HEK293 (cell line): ENCODE data around the gene GRID2.

ENCODE experiments used
- CTCF ChIA-PET: fragments of 350-600 bp; formaldehyde crosslinking; extraction: SDS; loops from one replicate; lab custom pipeline; 2021; ENCODE audit warnings: antibody characterized with exemption; lab: Yijun Ruan, JAX
- POLR2A ChIA-PET: fragments of 300-600 bp; formaldehyde crosslinking; extraction: SDS; loops from one replicate; lab custom pipeline; 2020; ENCODE audit warnings: antibody characterized with exemption, inconsistent platforms; lab: Yijun Ruan, JAX
- H3K27ac ChIP-seq: fragments of 200-500 bp; sonication (Bioruptor generic); 2 replicates; pipeline ENCODE4 v1.5.1; 2014; ENCODE audit warnings: low read depth, low read length, control low read depth, inconsistent platforms; ENCODE audit errors: extremely low read depth
- H3K36me3 ChIP-seq, 2 experiments: fragments of 200-500 bp in 1 of 2; sonication (Bioruptor generic) in 1 of 2; 1 replicate in 1 of 2; 2 replicates in 1 of 2; pipeline ENCODE4 v1.5.1; 2014 to 2017; ENCODE audit warnings: inconsistent platforms in 2 of 2, low read length in 2 of 2; ENCODE audit not compliant: control insufficient read depth in 2 of 2, insufficient read depth in 1 of 2
- H3K4me1 ChIP-seq: fragments of 200-500 bp; sonication (Bioruptor generic); 2 replicates; pipeline ENCODE4 v1.5.1; 2014; ENCODE audit warnings: mild to moderate bottlenecking, low read length, inconsistent platforms; ENCODE audit not compliant: control insufficient read depth, insufficient read depth
- H3K4me3 ChIP-seq: 2 replicates; pipeline ENCODE4 v1.5.1; 2011; ENCODE audit warnings: low read depth, mild to moderate bottlenecking, control low read depth, low read length, moderate library complexity
- H3K9me3 ChIP-seq: fragments of 200-500 bp; sonication (Bioruptor generic); 2 replicates; pipeline ENCODE4 v1.5.1; 2014; ENCODE audit warnings: low read depth, low read length, inconsistent platforms; ENCODE audit not compliant: control insufficient read depth, insufficient read depth
- GLI4 ChIP-seq: fragments of 450-650 bp; formaldehyde crosslinking; IDR thresholded peaks from 2 replicates; pipeline ENCODE4 v1.5.1; 2016; ENCODE audit warnings: missing biosample characterization, missing genetic modification characterization
- KLF16 ChIP-seq: fragments of 450-650 bp; formaldehyde crosslinking; IDR thresholded peaks from 2 replicates; pipeline ENCODE4 v1.5.1; 2017; ENCODE audit warnings: missing biosample characterization, missing genetic modification characterization
- MYNN ChIP-seq: fragments of 450-650 bp; formaldehyde crosslinking; IDR thresholded peaks from 2 replicates; pipeline ENCODE4 v1.5.1; 2016; ENCODE audit warnings: missing biosample characterization, missing genetic modification characterization, borderline replicate concordance
- ZNF132 ChIP-seq: fragments of 450-650 bp; formaldehyde crosslinking; IDR thresholded peaks from 2 replicates; pipeline ENCODE4 v1.5.1; 2017; ENCODE audit warnings: missing biosample characterization, missing genetic modification characterization, borderline replicate concordance
- ZNF16 ChIP-seq: fragments of 450-650 bp; formaldehyde crosslinking; IDR thresholded peaks from 2 replicates; pipeline ENCODE4 v1.5.1; 2016; ENCODE audit warnings: low read depth, missing biosample characterization, missing genetic modification characterization
- ZNF169 ChIP-seq: fragments of 450-650 bp; formaldehyde crosslinking; IDR thresholded peaks from 2 replicates; pipeline ENCODE4 v1.5.1; 2016; ENCODE audit warnings: missing biosample characterization, missing genetic modification characterization
- ZNF19 ChIP-seq: fragments of 450-650 bp; formaldehyde crosslinking; IDR thresholded peaks from 2 replicates; pipeline ENCODE4; 2016; ENCODE audit warnings: missing biosample characterization, missing genetic modification characterization, low read depth
- ZNF341 ChIP-seq: fragments of 450-650 bp; formaldehyde crosslinking; IDR thresholded peaks from 2 replicates; pipeline ENCODE4; 2016; ENCODE audit warnings: low read depth, missing biosample characterization, missing genetic modification characterization
- ZNF416 ChIP-seq: fragments of 450-650 bp; formaldehyde crosslinking; IDR thresholded peaks from 2 replicates; pipeline ENCODE4 v1.5.1; 2016; ENCODE audit warnings: missing biosample characterization, missing genetic modification characterization
- ZNF558 ChIP-seq: fragments of 450-650 bp; formaldehyde crosslinking; IDR thresholded peaks from 2 replicates; pipeline ENCODE4 v1.5.1; 2016; ENCODE audit warnings: missing biosample characterization, missing genetic modification characterization
- ZNF585B ChIP-seq: fragments of 450-650 bp; formaldehyde crosslinking; IDR thresholded peaks from 2 replicates; pipeline ENCODE4 v1.5.1; 2016; ENCODE audit warnings: missing biosample characterization, missing genetic modification characterization
- ZNF664 ChIP-seq: fragments of 450-650 bp; formaldehyde crosslinking; IDR thresholded peaks from 2 replicates; pipeline ENCODE4 v1.5.1; 2016; ENCODE audit warnings: missing biosample characterization, missing genetic modification characterization
- ZNF701 ChIP-seq: fragments of 450-650 bp; formaldehyde crosslinking; IDR thresholded peaks from 2 replicates; pipeline ENCODE4 v1.5.1; 2016; ENCODE audit warnings: missing biosample characterization, missing genetic modification characterization
- ZNF777 ChIP-seq: fragments of 450-650 bp; formaldehyde crosslinking; IDR thresholded peaks from 2 replicates; pipeline ENCODE4 v1.5.1; 2017; ENCODE audit warnings: missing biosample characterization, missing genetic modification characterization, borderline replicate concordance
- ZSCAN30 ChIP-seq: fragments of 450-650 bp; IDR thresholded peaks from 2 replicates; pipeline ENCODE4 v1.5.1; 2018; ENCODE audit warnings: missing biosample characterization, mild to moderate bottlenecking, missing genetic modification characterization, moderate library complexity
- TF ChIP-seq, protein P1 (sequence below): fragments of 450-650 bp; formaldehyde crosslinking; IDR thresholded peaks from 2 replicates; pipeline ENCODE4 v1.5.1; 2016; ENCODE audit warnings: missing biosample characterization, missing genetic modification characterization
- TF ChIP-seq, protein P2 (sequence below): fragments of 450-650 bp; formaldehyde crosslinking; conservative IDR thresholded peaks from 2 replicates; pipeline ENCODE4 v1.5.1; 2016; ENCODE audit warnings: low read depth, missing biosample characterization, missing genetic modification characterization
- TF ChIP-seq, protein P3 (sequence below): fragments of 450-650 bp; formaldehyde crosslinking; IDR thresholded peaks from 2 replicates; pipeline ENCODE4 v1.5.1; 2016; ENCODE audit warnings: missing biosample characterization, missing genetic modification characterization
- TF ChIP-seq, protein P4 (sequence below): fragments of 450-650 bp; formaldehyde crosslinking; IDR thresholded peaks from 2 replicates; pipeline ENCODE4 v1.5.1; 2016; ENCODE audit warnings: missing biosample characterization, missing genetic modification characterization
- TF ChIP-seq, protein P5 (sequence below): IDR thresholded peaks from 2 replicates; pipeline ENCODE4 v1.6.1; 2011; ENCODE audit warnings: mild to moderate bottlenecking, low read depth, low read length, borderline replicate concordance
- TF ChIP-seq, protein P6 (sequence below): fragments of 450-650 bp; formaldehyde crosslinking; IDR thresholded peaks from 2 replicates; pipeline ENCODE4 v1.5.1; 2016; ENCODE audit warnings: missing biosample characterization, missing genetic modification characterization, borderline replicate concordance

GRID2 gene

DNA sequence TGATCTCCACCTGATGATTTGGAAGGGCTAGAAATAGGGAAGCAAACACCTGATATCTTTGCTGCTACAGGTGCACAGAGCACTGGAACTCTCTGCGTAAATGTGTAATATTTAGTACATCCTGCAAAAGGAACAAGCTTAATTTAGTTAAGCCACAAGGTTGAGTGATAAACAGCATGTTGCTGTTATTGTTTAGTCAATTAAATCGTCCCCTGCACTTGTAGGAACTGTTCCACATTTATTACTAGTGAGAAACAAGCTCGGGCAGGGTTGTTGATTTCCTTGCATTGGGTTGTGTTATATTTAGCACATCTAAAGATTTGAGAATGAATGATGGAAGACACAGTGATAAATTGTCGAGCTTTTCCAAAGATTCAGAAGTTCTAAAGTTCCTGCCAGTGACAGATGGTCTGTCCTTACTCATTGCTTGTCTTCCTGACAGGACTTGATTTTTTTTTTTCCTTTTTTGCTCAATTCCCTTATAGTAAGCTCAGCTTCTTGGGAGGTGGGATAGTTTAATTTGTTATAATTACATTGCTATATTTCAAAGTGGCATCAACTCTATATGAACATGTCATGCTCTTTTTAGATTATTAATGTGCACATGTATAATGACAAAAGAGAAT, 897.8 kb downstream of the GRID2 start (continued):
- TF ChIP-seq, protein P1, sequence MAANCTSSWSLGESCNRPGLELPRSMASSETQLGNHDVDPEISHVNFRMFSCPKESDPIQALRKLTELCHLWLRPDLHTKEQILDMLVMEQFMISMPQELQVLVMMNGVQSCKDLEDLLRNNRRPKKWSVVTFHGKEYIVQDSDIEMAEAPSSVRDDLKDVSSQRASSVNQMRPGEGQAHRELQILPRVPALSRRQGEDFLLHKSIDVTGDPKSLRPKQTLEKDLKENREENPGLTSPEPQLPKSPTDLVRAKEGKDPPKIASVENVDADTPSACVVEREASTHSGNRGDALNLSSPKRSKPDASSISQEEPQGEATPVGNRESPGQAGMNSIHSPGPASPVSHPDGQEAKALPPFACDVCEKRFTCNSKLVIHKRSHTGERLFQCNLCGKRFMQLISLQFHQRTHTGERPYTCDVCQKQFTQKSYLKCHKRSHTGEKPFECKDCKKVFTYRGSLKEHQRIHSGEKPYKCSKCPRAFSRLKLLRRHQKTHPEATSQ (tag by site-specific recombination): no peak
- TF ChIP-seq ZNF664 (tag by site-specific recombination) (no peak), ZNF701 (no peak), KLF16 (tag by site-specific recombination) (no peak), ZNF19 (no peak)

DNA sequence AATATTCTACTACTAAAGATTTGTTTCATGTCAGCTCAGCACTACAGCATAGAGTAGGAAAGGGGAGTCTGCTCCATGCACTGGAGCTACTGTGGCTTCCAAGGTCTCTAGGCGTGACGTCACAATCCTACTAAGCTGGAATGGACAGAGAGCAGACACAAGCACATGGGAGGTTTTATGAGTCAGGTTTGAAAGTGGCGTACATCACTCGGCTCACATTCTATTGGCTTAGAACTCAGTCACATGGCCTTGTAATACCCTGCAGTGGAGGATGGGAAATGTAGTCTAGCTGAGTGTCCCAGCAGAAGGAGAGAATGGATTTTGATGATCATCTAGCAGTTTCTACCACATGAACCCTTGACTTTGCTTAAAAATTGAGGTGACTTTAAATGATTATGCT, 899.9 kb downstream of the GRID2 start:
- Histone ChIP-seq H3K9me3 (no peaks in the 10 kb centered on the region), H3K27ac (no peak overlapping the region), H3K4me3 (no peak overlapping the region), H3K4me1 (no peaks in the 10 kb centered on the region), H3K36me3 (no peaks in the 10 kb centered on the region)
- POLR2A ChIA-PET: no interaction called here
- TF ChIP-seq ZNF777 (no peak), GLI4 (no peak), ZNF558 (tag by site-specific recombination) (no peak), ZSCAN30 (tag by site-specific recombination) (no peak), MYNN (tag by site-specific recombination) (no peak), ZNF169 (no peak)
- TF ChIP-seq, protein P2, sequence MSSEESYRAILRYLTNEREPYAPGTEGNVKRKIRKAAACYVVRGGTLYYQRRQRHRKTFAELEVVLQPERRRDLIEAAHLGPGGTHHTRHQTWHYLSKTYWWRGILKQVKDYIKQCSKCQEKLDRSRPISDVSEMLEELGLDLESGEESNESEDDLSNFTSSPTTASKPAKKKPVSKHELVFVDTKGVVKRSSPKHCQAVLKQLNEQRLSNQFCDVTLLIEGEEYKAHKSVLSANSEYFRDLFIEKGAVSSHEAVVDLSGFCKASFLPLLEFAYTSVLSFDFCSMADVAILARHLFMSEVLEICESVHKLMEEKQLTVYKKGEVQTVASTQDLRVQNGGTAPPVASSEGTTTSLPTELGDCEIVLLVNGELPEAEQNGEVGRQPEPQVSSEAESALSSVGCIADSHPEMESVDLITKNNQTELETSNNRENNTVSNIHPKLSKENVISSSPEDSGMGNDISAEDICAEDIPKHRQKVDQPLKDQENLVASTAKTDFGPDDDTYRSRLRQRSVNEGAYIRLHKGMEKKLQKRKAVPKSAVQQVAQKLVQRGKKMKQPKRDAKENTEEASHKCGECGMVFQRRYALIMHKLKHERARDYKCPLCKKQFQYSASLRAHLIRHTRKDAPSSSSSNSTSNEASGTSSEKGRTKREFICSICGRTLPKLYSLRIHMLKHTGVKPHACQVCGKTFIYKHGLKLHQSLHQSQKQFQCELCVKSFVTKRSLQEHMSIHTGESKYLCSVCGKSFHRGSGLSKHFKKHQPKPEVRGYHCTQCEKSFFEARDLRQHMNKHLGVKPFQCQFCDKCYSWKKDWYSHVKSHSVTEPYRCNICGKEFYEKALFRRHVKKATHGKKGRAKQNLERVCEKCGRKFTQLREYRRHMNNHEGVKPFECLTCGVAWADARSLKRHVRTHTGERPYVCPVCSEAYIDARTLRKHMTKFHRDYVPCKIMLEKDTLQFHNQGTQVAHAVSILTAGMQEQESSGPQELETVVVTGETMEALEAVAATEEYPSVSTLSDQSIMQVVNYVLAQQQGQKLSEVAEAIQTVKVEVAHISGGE (tag by site-specific recombination): no peak
- TF ChIP-seq, protein P3, sequence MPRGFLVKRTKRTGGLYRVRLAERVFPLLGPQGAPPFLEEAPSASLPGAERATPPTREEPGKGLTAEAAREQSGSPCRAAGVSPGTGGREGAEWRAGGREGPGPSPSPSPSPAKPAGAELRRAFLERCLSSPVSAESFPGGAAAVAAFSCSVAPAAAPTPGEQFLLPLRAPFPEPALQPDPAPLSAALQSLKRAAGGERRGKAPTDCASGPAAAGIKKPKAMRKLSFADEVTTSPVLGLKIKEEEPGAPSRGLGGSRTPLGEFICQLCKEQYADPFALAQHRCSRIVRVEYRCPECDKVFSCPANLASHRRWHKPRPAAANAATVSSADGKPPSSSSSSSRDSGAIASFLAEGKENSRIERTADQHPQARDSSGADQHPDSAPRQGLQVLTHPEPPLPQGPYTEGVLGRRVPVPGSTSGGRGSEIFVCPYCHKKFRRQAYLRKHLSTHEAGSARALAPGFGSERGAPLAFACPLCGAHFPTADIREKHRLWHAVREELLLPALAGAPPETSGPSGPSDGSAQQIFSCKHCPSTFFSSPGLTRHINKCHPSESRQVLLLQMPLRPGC: no peak
- TF ChIP-seq, protein P4, sequence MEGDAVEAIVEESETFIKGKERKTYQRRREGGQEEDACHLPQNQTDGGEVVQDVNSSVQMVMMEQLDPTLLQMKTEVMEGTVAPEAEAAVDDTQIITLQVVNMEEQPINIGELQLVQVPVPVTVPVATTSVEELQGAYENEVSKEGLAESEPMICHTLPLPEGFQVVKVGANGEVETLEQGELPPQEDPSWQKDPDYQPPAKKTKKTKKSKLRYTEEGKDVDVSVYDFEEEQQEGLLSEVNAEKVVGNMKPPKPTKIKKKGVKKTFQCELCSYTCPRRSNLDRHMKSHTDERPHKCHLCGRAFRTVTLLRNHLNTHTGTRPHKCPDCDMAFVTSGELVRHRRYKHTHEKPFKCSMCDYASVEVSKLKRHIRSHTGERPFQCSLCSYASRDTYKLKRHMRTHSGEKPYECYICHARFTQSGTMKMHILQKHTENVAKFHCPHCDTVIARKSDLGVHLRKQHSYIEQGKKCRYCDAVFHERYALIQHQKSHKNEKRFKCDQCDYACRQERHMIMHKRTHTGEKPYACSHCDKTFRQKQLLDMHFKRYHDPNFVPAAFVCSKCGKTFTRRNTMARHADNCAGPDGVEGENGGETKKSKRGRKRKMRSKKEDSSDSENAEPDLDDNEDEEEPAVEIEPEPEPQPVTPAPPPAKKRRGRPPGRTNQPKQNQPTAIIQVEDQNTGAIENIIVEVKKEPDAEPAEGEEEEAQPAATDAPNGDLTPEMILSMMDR: no peak
- CTCF ChIA-PET: no interaction called here

DNA sequence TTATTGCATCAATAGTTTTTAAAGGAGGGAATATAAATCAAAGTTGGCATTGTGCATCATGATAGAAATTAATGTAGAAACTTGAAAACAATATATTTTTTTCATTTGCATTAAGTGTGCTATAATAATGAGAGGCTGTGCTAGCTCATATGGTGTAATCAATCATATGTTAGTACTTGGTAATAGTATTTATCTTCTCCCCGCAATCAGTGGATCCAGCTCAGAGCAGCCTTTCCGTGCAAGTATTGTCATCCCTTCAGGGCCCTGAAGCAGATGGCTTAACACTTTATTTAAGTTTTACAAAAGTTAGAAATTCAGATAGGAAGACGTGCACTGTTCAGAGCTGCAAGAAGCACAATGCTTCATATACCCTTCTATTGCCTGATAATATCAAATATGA, 908.5 kb downstream of the GRID2 start:
- ChIA-PET POLR2A (no interaction called here), CTCF (no interaction called here)
- H3K9me3 ChIP-seq: no peaks in the 10 kb centered on the region
- TF ChIP-seq ZNF132 (tag by site-specific recombination) (no peak), ZNF341 (no peak), ZNF585B (tag by site-specific recombination) (no peak), MYNN (tag by site-specific recombination) (no peak), ZNF416 (tag by site-specific recombination) (no peak), ZNF16 (tag by site-specific recombination) (no peak)
- TF ChIP-seq, protein P5, sequence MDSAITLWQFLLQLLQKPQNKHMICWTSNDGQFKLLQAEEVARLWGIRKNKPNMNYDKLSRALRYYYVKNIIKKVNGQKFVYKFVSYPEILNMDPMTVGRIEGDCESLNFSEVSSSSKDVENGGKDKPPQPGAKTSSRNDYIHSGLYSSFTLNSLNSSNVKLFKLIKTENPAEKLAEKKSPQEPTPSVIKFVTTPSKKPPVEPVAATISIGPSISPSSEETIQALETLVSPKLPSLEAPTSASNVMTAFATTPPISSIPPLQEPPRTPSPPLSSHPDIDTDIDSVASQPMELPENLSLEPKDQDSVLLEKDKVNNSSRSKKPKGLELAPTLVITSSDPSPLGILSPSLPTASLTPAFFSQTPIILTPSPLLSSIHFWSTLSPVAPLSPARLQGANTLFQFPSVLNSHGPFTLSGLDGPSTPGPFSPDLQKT: no peak
- TF ChIP-seq, protein P6, sequence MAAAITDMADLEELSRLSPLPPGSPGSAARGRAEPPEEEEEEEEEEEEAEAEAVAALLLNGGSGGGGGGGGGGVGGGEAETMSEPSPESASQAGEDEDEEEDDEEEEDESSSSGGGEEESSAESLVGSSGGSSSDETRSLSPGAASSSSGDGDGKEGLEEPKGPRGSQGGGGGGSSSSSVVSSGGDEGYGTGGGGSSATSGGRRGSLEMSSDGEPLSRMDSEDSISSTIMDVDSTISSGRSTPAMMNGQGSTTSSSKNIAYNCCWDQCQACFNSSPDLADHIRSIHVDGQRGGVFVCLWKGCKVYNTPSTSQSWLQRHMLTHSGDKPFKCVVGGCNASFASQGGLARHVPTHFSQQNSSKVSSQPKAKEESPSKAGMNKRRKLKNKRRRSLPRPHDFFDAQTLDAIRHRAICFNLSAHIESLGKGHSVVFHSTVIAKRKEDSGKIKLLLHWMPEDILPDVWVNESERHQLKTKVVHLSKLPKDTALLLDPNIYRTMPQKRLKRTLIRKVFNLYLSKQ (tag by site-specific recombination): no peak
- TF ChIP-seq, all 188 proteins: peak for 0
- H3K36me3 ChIP-seq: no peaks in the 10 kb centered on the region
- H3K4me3 ChIP-seq: no peak overlapping the region
- H3K4me1 ChIP-seq: no peaks in the 10 kb centered on the region
- no peak overlapping the region for H3K27ac ChIP-seq
